Limb (tissue), 2 donors: ENCODE results near the gene CLEC18A.
"Not testable (repeated sequence)": the region's sequence is repeated elsewhere in the genome, so short reads cannot be mapped to it uniquely, and the experiment has no call there.

Experiments used
- DNase-seq, 2 donors: peaks; one replicate each; pipeline ENCODE4 v3.0.0-alpha.2; 2016; ENCODE audit errors: extremely low spot score in 2 of 2

CLEC18A gene

DNA sequence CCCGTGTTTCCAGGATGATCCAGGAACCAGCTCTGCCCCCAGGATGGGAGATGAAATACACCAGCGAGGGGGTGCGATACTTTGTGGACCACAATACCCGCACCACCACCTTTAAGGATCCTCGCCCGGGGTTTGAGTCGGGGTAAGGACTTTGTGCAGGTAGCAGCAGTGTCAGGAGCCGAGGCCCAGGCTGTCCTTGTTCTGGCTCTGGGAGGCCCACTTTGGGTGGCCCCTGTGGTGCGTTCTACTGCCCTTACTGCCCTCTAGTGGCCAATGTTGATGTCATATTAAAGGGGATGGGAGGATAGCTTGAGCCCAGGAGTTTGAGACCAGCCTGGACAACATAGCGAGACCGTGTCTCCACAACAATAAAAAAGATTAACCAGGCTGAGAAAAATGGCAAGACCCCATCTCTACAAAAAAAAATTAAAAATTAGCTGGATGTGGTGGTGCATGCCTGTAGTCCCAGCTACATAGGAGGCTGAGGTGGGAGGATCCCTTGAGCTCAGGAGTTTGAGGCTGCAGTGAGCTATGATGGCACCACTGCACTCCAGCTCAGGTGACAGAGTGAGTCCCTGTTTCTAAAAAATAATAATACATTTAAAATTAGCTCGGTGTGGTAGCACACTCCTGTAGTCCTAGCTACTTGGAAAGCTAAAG lies 20.9 kb upstream of the CLEC18A start:
- peak in 1 of 2 donors; percentile 61 for DNase-seq

DNA sequence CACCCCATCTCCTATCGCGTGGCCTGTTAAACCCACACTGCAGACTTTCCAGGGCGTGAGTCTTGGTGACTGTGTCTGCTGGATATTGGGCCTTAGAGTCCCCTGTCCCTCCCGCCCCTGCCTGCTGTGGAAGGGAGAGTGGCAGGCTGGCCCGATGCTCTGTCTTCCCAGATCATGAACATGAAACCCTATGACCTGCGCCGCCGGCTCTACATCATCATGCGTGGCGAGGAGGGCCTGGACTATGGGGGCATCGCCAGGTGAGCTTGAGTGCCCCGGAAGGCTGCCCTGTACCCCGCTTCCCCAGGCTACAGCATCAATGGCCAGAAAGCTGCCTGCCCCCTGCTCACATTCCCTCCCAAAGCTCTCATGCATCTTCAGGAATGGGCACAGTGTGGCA lies 19.5 kb upstream of the CLEC18A start:
- DNase-seq, result no peak

DNA sequence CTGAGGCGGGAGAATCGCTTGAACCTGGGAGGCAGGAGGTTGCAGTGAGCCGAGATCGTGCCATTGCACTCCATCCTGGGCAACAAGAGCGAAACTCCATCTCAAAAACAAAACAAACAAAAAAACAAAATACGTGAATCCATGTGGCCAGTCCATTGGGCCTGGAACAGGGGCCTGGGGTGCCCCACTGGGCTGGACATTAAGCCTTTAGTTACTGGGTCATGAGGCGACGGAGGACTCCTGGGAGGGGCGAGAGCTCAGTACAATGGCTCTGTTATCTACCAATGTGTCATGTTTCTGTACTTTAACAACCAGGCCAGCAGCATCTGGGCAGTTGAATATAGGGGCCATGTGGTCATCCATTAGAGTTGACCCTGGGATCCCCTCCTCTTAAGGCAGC lies 18.9 kb upstream of the CLEC18A start:
- DNase-seq, result no peak

DNA sequence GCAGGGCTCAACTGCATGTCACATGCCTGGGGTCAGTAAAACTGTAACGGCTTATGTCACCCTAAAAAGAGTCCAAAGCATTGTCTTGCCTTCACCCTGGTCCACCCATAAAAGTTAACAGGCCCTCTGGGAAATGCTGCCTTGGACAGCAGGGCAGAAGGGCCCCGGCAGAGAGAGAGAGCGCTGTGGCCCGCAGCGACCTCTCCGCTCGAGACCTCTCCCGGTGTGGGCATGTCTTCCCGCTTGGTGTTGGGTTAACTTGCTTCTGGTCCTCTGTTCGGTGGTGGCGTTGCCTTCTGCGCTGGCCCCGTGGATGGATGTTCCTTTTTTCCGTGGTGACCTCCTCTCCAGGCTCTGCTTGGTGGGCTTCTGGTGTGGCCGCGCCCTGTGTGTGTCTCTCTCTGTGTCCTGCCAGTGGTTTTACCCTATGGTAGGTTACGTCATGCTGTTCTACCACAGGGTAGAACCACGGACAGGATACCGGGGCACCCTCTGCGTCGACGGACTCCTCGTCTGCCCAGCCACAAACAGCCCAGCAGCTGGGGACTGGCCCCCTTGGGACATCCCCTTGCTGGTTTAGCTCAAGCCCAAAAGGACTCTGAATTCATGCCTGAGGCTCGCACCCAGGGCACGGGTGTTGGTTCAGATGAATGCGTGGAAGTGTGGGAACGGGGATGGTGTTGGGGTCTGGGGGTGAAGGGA lies 18.3 kb upstream of the CLEC18A start:
- no peak for DNase-seq

DNA sequence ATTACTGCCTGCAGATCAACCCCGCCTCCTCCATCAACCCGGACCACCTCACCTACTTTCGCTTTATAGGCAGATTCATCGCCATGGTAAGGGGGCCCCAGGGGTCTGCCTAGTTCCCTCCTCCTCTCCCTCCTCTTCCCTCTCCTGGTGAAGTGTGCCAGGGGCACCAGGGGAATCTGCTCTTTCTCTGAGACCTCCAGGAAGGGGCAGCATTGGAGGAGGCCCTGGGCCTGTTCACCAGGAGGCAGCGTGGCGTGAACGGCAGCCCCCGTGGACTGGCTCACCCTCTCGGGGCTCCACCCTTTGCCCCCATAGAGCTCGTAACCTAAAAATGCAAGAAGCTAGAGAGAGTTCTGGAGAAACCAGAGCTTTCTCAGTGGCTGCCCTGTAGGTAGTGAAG lies 17.1 kb upstream of the CLEC18A start:
- no peak for DNase-seq

DNA sequence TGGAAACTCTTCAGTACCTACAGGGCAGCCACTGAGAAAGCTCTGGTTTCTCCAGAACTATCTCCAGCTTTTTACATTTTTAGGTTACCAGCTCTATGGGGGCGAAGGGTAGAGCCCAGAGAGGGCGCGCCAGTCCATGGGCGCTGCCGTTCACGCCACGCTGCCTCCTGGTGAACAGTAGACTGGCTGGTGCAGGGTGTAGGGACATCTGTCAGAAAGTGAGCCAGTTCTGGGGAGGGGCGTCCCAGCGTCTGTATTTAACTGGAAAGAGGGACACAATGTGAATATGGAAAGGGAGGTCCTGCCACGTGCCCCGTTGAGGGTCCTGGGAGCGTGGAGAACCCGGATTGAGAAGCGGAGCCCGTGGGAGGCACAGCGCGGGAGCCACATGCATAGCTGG lies 16.4 kb upstream of the CLEC18A start:
- DNase-seq, result no peak

DNA sequence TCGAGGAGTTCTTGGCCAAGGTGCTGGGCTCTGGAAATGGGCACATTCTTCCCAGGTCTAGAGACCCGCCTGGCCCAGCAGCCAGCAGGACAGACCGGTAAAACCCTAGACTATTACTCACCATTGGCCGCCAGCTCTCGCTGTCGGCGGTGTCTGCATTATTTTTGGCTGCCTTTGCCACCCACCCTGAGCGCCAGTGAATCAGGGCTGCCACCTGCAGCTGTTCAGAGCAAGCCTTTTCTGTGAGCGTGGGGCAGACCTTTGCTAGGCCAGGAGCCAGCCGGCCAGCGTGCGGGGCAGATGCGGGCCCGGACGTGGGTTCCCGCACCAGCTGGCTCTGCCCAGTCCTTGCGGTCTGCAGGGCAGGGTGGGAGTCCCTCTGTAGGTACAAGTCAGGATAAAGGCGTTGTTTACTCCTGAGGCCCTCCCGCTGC lies 15.8 kb upstream of the CLEC18A start:
- no peak for DNase-seq

DNA sequence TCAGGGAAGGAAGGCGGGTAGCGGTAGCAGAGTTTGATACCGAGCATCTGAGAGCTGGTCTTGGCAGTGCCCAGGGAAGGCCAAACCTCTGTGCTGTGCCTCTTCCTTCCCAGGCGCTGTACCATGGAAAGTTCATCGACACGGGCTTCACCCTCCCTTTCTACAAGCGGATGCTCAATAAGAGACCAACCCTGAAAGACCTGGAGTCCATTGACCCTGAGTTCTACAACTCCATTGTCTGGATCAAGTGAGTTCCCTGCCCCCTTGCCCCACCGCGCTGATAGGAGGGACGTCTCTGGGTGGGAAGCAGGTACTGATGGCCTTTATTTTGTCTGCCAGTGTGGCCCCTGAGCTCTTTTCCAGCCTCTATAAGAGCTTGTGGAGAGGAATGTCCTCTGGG lies 15.4 kb upstream of the CLEC18A start:
- DNase-seq, result no peak

DNA sequence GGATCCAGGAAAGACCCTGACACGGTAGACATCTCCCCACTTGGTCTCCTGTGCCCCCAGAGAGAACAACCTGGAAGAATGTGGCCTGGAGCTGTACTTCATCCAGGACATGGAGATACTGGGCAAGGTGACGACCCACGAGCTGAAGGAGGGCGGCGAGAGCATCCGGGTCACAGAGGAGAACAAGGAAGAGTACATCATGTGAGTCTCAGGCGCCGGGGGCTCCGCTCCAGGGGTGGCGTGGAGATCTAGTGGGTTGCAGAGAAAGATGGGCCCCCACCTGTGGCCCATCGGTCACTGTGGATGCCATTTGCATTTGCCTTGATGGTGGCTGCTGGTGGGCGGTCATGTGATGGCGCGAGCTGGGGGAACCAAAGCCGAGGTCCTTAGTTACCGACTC lies 14.9 kb upstream of the CLEC18A start:
- no peak for DNase-seq

DNA sequence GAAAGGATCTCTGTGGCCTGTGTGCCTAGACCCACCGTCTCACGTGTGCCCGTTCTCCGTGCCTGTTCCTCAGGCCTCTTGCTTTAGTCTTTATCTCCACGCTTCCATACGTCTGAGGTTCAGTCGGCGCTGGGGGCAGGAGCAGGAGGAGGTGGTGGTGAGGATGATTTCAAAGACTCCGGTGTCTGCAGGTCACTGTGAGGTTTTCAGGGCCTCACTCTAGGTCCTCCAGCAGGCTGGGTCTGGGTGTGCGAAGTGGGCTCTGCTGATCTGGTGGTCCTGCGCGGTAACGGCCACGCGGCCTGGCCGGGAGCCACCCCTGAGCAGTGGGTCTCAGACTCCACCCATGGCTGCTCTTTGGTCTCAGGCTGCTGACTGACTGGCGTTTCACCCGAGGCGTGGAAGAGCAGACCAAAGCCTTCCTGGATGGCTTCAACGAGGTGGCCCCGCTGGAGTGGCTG lies 14.4 kb upstream of the CLEC18A start:
- DNase-seq, result no peak

DNA sequence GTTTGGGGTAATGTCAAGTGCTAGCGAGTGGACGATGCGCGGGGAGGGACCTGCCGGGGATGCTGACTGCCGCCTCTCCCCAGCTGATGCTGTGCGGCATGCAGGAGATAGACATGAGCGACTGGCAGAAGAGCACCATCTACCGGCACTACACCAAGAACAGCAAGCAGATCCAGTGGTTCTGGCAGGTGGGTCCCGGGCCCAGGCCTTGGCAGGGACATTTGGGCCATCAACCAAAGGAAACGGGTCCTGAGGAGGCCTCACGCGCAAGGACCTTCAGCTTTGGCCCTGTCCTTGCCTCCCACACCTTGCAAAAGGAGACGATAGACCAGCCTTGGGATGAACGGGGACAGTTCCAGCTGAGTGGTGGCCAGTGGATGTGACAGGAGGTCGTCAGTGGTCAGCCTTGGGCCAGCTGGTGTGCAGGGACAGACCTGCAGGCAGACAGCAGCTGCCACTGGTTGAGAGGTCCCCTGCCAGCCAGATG lies 13.6 kb upstream of the CLEC18A start:
- peak in 1 of 2 donors; percentile 33 for DNase-seq

DNA sequence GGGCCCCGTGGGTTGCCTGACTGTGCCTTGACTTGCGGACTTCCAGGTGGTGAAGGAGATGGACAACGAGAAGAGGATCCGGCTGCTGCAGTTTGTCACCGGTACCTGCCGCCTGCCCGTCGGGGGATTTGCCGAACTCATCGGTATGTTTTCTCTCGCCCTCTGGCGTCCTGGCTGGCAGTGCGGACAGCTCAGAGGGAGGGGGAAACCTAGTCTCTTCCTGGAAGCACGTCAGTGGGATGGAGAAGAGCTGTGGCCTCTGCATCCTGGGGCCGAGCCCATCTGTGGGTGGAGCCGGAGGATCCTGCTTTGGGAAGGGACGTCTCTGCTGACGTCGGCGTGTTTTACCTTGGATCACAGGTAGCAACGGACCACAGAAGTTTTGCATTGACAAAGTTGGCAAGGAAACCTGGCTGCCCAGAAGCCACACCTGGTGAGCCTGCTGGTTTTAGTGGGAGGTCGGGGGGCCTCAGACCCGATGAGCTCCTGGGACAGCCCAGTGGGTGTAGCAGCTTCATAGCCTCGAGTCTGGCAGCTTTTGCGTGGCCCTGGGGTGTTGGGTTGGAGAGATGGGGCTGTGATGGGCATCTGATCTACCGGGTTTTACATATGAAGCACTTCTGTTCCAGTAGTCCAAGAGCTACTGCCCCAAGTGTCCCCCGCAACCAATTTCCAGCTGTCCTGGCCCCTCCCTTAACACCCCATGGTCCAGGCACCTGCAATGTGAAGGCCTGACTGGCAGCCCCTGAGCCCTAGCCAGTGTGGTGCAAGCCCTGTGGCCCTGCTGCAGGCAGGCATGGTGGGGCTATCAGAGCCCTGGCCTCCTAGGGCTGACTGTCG lies 11.9 kb upstream of the CLEC18A start:
- DNase-seq, result peak in 1 of 2 donors; percentile 30

DNA sequence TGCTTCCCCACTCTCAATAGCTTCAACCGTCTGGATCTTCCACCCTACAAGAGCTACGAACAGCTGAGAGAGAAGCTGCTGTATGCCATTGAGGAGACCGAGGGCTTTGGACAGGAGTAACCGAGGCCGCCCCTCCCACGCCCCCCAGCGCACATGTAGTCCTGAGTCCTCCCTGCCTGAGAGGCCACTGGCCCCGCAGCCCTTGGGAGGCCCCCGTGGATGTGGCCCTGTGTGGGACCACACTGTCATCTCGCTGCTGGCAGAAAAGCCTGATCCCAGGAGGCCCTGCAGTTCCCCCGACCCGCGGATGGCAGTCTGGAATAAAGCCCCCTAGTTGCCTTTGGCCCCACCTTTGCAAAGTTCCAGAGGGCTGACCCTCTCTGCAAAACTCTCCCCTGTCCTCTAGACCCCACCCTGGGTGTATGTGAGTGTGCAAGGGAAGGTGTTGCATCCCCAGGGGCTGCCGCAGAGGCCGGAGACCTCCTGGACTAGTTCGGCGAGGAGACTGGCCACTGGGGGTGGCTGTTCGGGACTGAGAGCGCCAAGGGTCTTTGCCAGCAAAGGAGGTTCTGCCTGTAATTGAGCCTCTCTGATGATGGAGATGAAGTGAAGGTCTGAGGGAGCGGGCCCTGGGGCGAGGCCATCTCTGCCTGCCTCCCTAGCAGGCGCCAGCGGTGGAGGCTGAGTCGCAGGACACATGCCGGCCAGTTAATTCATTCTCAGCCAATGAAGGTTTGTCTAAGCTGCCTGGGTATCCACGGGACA lies 11.1 kb upstream of the CLEC18A start:
- peak in 1 of 2 donors; percentile 30 for DNase-seq

DNA sequence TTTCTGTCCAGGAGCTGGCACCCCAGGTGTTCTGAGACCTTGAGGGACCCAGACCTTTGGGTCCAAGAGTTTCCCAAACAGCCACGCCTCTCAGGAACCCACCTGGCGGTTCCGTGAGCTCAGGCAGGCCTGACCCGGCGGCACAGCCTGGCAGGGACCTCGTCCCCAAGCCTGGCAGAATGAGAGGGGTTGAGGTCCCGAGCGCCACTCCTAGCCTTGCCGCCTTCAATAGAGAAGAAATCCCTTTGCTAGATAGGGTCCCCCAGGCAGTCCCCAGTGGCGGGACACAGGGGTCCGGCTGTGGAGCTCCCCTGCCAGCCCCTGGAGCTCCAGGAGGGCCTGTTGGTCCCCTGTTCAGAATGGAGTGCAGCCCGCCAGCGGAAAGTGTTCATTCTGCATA lies 10.5 kb upstream of the CLEC18A start:
- DNase-seq, result no peak

DNA sequence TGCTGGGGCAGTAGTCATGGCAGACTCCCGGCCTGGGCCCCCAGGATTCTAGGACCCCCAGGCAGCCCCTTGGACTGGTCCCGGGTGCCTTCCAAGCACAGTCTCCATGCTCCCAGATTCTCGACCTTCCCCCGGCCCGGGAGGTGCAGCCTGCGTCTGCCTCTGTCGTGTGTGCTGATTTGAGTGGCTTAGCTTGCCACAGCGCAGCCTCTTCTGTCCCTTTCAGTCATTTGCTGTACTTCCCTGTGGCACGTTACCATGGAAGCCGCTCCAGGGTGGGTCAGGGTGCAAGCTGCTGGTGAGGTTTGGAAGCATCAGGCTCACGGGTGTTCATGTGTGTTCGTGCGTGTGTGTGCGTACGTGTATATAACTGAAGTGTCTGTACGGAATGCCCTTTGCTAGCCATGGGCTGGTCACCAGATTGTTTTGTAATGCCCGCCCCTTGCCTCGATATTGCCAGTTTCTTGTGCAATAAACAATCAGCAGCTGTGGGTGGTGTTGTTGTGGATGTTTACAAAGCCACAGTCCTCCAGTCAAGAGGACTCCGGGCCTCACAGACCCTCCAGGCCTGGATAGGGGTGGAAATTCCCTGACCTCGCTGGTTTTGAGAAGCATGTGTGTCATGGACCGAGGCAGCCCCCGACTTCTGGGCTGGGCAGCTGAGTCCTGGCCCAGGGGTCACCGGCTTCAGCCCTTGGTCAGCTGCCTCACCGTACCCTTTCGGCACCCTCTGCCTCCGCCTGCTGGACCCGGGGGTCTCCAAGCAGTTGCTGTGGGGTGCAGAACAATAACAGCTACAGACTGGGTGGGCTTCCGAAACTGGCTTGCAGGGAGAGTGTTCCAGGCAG lies 9.7 kb upstream of the CLEC18A start:
- peak in 1 of 2 donors; percentile 34 for DNase-seq

DNA sequence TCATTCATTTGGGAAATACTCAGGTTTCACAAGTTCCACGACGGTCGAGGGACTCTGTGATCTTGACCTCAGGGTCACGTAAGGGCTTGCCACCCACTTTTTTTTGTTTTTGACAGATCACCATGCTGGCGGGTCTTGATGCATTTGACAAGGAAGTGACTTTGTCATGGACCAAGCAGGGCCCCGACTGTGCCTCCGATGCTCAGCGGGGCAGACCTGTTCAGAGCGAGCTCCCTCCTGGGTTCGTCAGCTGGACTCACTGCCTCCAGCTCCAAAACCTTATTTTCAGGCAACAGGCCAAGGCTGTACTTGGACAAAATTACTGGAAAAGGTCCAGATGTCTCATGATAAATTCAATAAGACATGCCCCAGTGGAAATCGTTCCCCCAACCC lies 9.0 kb upstream of the CLEC18A start:
- DNase-seq, result peak in 1 of 2 donors; percentile 38

DNA sequence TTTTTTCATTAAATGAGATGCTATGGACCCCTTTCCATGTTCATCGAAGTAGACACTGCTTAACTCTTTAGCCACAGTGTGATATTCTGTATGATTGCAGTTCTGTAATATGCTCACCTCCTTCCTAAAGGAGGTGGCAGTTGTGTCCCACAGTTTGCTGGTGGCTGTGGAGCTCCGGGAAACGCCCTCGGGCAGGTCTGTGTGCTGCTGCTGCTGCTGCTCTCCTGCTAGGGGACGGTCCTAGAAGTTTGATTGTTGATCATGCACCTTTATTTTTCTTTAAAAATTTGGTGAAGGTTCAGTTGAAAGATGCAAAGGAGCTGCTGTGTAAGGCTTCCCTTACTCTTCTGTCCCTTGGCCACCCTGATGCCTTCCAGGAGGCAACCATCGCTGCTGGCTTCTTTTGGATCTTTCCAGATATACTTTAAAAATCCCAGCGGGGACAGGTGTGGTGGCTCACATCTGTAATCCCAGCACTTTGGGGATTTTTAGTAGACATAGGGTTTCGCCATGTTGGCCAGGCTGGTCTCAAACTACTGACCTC lies 8.4 kb upstream of the CLEC18A start:
- peak in 1 of 2 donors; percentile 24 for DNase-seq

DNA sequence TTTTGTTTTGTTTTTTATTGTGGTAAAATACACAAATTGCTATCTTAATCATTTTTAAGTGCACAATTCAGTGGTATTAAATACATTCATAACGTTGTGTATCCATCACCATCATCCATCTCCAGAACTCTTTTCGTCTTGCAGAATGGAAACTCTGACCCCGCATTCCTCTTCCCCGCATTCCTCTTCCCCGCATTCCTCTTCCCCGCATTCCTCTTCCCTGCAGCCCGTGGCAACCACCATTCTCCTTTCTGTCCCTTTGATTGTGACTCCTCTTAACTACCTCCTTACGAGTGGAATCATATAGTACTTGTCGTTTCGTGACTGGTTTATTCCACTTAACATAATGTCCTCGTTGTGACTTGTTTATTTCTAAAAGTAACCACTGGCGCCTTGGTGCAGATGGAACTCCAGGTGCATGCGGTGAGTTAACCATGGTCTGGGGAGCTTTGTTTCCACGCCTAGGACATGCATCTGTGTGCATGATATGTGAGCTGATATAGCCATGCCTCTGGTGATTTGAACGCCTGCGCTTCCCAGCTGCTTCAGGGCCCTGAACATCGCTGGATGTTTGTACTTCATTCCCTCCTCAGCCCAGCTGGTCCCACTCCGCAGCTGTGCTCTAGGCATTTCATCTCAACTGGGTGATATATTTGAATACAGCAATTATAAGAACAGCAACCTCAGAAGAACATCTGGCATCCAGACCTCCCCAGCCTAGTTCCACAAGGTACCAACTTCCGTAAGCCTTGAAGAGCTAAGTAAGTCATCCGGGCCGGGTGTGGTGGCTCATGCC lies 7.7 kb upstream of the CLEC18A start:
- peak in 1 of 2 donors; percentile 29 for DNase-seq

DNA sequence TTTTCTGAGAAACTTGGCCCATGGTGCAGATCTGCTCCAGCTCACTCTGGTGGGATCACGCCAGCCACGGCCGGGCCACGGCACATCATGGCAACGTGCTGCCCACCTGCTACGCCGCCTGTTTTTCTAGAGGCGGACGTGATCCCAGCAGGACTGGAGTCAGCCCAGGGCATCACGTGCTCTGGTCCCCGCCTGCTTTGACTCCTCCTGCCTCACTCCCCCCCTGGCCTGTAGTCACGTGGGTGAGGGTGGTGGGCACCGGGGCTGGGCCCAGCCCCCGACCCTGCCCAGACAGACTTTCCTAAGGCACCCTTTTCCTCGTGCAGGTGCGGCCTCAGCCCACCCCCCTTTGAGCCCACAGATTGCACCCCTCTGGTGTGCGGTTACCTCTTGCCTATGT lies 723 bp upstream of the CLEC18A start:
- DNase-seq, result not testable (repeated sequence)
